Immature natural killer cell (primary cell): ENCODE measurements around the gene ANKRD55. TPM values are rescaled to one million over a fixed set of nuclear protein-coding genes. Genes with fewer than 3 reads are reported as not detected.
"Not testable (repeated sequence)": the region's sequence is repeated elsewhere in the genome, so short reads cannot be mapped to it uniquely, and the experiment has no call there.

Experiments
- DNase-seq, 3 donors: peaks; one replicate each; pipeline ENCODE4 v3.0.0; 2022; ENCODE audit warnings: mixed read lengths in 1 of 3
- H3K27ac Mint-ChIP-seq, 6 donors: one replicate each; pipeline ENCODE4 v1.8.0; 2020; ENCODE audit warnings: mixed read lengths in 6 of 6, mild to moderate bottlenecking in 5 of 6, inconsistent platforms in 4 of 6, moderate library complexity in 3 of 6
- H3K27me3 Mint-ChIP-seq, 3 donors: one replicate each; pipeline ENCODE4 v1.8.0; 2020 to 2021; ENCODE audit warnings: low read depth in 3 of 3, mild to moderate bottlenecking in 3 of 3, mixed read lengths in 3 of 3, moderate library complexity in 3 of 3, inconsistent platforms in 1 of 3
- H3K36me3 Mint-ChIP-seq, 3 donors: one replicate each; pipeline ENCODE4 v1.8.0; 2020; ENCODE audit warnings: mixed read lengths in 3 of 3, inconsistent platforms in 2 of 3, mild to moderate bottlenecking in 2 of 3
- H3K4me1 Mint-ChIP-seq, 2 donors: one replicate each; pipeline ENCODE4 v1.8.0; 2020; ENCODE audit warnings: inconsistent platforms in 2 of 2, mild to moderate bottlenecking in 2 of 2, mixed read lengths in 2 of 2, moderate library complexity in 1 of 2
- H3K4me3 Mint-ChIP-seq, 5 donors: one replicate each; pipeline ENCODE4 v1.8.0; 2020; ENCODE audit warnings: mild to moderate bottlenecking in 5 of 5, mixed read lengths in 5 of 5, inconsistent platforms in 3 of 5, moderate library complexity in 3 of 5
- H3K9me3 Mint-ChIP-seq, 6 donors: one replicate each; pipeline ENCODE4 v1.8.0; 2020; ENCODE audit warnings: mild to moderate bottlenecking in 6 of 6, mixed read lengths in 6 of 6, inconsistent platforms in 4 of 6, moderate library complexity in 3 of 6
- polyA plus RNA-seq, 3 donors: library from polyadenylated mRNA; unstranded; fragments of 300-500 nt; fragmentation: Illumina TruSeq; gene quantifications; one replicate each; pipeline ENCODE4 v1.2.3, GENCODE V29; 2021

The ANKRD55 gene
- polyA plus RNA-seq, 3 donors from 2014 or later, result 0.17 TPM; not detected in 2

GRCh38 chr5:56122360-56122985 lies 110.7 kb downstream of the ANKRD55 start:
- not testable (repeated sequence) for H3K27me3 Mint-ChIP-seq, DNase-seq, H3K4me3 Mint-ChIP-seq, H3K9me3 Mint-ChIP-seq, H3K27ac Mint-ChIP-seq, H3K36me3 Mint-ChIP-seq, H3K4me1 Mint-ChIP-seq

- no peak overlapping the region for H3K4me3 Mint-ChIP-seq
- no peaks in the 10 kb centered on the region for H3K36me3 Mint-ChIP-seq
- H3K4me1 Mint-ChIP-seq, result no peaks in the 10 kb centered on the region
- DNase-seq, result no peak
- no peaks in the 10 kb centered on the region for H3K9me3 Mint-ChIP-seq
- H3K27me3 Mint-ChIP-seq, result peaks cover 2 to 4% (median 2%) of the 10 kb centered on the region in 3 donors
- H3K27ac Mint-ChIP-seq, result no peak overlapping the region
Measured at GRCh38 chr5:56119050-56119449, 114.1 kb downstream of the ANKRD55 start.

- no peak overlapping the region for H3K4me3 Mint-ChIP-seq
- no peaks in the 10 kb centered on the region for H3K36me3 Mint-ChIP-seq
- no peaks in the 10 kb centered on the region for H3K4me1 Mint-ChIP-seq
- peaks cover 0 to 6% (median 2%) of the 10 kb centered on the region in 3 donors for H3K27me3 Mint-ChIP-seq
- no peak overlapping the region for H3K27ac Mint-ChIP-seq
- DNase-seq, result no peak
- H3K9me3 Mint-ChIP-seq, result no peaks in the 10 kb centered on the region
Measured at GRCh38 chr5:56116599-56117141, 116.5 kb downstream of the ANKRD55 start.

DNA sequence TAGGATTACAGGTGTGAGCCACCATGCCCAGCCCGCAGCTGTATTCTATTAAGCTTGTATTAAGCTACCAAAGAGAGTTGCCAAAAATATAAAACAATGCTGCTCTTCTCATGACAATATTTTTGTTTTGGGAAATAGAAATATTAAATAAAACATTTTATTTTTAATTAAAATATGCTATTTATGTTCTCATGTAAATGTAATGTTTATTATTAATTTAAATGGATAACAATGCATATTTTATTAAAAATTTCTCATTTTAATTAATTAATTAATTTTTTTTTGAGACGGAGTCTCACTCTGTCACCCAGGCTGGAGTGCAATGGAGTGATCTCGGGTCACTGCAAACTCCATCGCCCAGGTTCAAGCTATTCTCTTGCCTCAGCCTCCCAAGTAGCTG lies 117.5 kb downstream of the ANKRD55 start:
- no peaks in the 10 kb centered on the region for H3K4me1 Mint-ChIP-seq
- H3K27ac Mint-ChIP-seq, result no peak overlapping the region
- DNase-seq, result no peak
- no peaks in the 10 kb centered on the region for H3K36me3 Mint-ChIP-seq
- no peaks in the 10 kb centered on the region for H3K9me3 Mint-ChIP-seq
- H3K27me3 Mint-ChIP-seq, result peaks cover 0 to 6% (median 2%) of the 10 kb centered on the region in 3 donors
- no peak overlapping the region for H3K4me3 Mint-ChIP-seq

DNA sequence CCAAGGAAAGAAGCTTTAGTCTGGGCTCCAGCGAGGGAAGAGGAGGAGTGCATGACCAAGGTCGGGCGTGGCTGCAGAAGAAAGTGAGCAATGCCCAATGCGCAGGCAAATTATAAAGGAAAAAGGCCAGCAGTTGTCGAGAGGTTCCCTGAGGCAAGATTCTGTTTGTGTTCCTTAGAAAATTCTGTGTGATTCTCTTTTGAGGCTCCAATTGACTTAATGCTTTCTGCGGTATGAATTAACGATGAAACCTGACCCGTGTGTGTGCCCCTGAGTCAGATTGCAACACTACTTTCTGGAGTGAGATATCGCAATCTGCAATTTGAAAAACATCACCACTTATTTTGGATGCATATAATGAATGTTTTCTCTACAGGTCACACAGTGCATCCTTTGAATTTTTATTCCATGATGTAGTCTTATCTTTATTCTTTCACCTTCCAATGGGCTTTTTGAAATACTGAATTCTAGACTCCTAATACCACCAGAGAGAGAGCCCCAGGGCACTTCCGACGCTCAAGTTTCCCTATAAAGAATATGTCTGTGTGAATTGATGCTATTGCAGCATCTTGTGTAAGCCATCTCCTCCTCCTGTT lies 120.5 kb downstream of the ANKRD55 start:
- H3K4me1 Mint-ChIP-seq, result no peaks in the 10 kb centered on the region

DNA sequence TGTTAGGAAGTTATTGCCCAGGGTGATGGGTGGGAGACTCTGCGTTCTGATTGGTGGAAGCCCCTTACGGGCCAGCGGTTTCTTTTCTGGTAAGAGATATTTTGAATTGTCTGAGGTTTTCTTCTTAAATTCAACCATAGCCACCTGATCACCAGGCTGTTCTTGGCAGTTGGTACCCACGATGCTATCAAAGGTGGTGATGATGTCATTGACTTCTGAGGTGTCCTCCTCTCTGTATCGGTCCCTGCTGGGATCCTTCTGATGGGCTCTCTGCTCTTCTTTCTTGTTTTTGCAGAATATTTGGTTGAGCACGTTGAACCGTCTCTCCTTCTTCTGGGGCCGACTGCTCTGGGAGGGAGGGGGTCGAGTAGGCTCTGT lies 121.7 kb downstream of the ANKRD55 start:
- Mint-ChIP-seq H3K9me3 (no peaks in the 10 kb centered on the region), H3K27me3 (peaks cover 0 to 5% (median 0%) of the 10 kb centered on the region in 3 donors), H3K27ac (no peak overlapping the region), H3K36me3 (no peaks in the 10 kb centered on the region), H3K4me1 (no peaks in the 10 kb centered on the region), H3K4me3 (no peak overlapping the region)
- no peak for DNase-seq

More for the DNA sequence above, 120.5 kb downstream of the ANKRD55 start:
- peaks cover 0 to 2% (median under 1%) of the 10 kb centered on the region in 3 donors for H3K27me3 Mint-ChIP-seq
- H3K4me3 Mint-ChIP-seq, result no peak overlapping the region
- DNase-seq, result no peak
- H3K9me3 Mint-ChIP-seq, result no peaks in the 10 kb centered on the region
- no peak overlapping the region for H3K27ac Mint-ChIP-seq
- no peaks in the 10 kb centered on the region for H3K36me3 Mint-ChIP-seq

DNA sequence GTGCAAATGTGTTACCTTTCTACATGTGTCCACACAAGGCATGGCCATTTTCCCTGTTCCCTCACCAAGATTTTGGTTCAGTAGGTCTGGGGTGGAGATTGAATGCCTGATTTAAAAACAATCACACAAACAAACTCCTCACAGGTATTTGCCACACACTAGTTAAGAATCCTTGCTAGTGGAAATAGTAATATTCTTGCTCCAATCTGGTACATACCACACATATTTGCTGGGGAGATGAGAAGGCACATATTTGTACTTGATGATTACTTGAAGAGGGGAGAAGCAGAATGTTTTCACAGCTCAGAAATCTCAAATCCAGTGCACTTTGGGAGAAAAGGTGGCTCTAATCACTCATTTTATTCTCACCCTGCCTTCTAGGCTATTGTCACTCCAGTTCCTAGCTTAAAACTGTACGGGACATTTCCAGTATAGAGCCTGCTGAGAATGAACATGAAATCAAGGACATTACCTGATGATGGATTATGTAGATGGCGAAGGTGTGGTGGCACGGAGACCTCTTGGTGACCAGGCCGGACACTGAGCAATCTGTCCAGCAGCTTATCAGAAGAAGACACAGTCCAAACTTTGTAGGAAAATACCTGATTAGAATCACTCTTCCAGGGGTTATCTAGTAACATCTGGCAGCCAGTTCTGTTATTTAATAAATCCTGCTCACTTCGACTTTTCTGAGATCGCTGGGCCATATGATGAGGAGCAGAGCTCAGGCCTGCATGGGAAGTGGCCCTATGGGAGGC lies 122.3 kb downstream of the ANKRD55 start:
- no peak overlapping the region for H3K27ac Mint-ChIP-seq
- no peak overlapping the region for H3K4me3 Mint-ChIP-seq
- DNase-seq, result no peak
- no peaks in the 10 kb centered on the region for H3K36me3 Mint-ChIP-seq
- no peaks in the 10 kb centered on the region for H3K4me1 Mint-ChIP-seq
- H3K9me3 Mint-ChIP-seq, result no peaks in the 10 kb centered on the region
- H3K27me3 Mint-ChIP-seq, result peaks cover 0 to 5% (median 0%) of the 10 kb centered on the region in 3 donors

GRCh38 chr5:56108246-56108645 lies 124.9 kb downstream of the ANKRD55 start:
- DNase-seq, result no peak
- H3K36me3 Mint-ChIP-seq, result no peaks in the 10 kb centered on the region
- H3K9me3 Mint-ChIP-seq, result no peaks in the 10 kb centered on the region
- H3K27ac Mint-ChIP-seq, result no peak overlapping the region
- H3K4me3 Mint-ChIP-seq, result no peak overlapping the region
- H3K27me3 Mint-ChIP-seq, result peaks cover 0 to 8% (median 0%) of the 10 kb centered on the region in 3 donors
- no peaks in the 10 kb centered on the region for H3K4me1 Mint-ChIP-seq

DNA sequence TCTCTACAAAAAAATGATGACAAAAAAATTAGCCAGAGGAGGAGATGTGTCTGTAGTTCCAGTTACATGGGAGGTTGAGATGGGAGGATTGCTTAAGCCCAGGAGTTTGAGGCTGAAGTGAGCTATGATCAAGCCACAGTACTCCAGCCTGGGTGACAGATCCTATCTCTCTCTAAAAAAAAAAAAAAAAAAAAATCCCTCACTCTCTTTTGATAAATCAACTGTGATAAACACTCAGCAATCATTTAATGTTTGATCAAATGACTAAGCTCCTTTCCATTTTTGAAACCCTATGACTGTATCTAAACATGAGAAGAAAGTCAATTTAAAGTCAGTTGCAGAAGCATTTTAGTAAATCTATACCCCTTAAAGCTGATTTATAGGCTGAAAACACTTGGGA lies 126.3 kb downstream of the ANKRD55 start:
- peak overlapping the region in 1 of 6 donors; percentile 57 for H3K27ac Mint-ChIP-seq
- H3K9me3 Mint-ChIP-seq, result no peaks in the 10 kb centered on the region
- H3K4me1 Mint-ChIP-seq, result no peaks in the 10 kb centered on the region
- no peak overlapping the region for H3K4me3 Mint-ChIP-seq
- DNase-seq, result no peak
- H3K27me3 Mint-ChIP-seq, result peaks cover 0 to 6% (median 0%) of the 10 kb centered on the region in 3 donors
- H3K36me3 Mint-ChIP-seq, result no peaks in the 10 kb centered on the region

GRCh38 chr5:56105511-56106291 lies 127.4 kb downstream of the ANKRD55 start:
- no peak for DNase-seq
- Mint-ChIP-seq H3K4me1 (no peaks in the 10 kb centered on the region), H3K36me3 (no peaks in the 10 kb centered on the region), H3K27me3 (peaks cover 0 to 6% (median 0%) of the 10 kb centered on the region in 3 donors), H3K27ac (no peak overlapping the region), H3K4me3 (no peak overlapping the region), H3K9me3 (no peaks in the 10 kb centered on the region)

DNA sequence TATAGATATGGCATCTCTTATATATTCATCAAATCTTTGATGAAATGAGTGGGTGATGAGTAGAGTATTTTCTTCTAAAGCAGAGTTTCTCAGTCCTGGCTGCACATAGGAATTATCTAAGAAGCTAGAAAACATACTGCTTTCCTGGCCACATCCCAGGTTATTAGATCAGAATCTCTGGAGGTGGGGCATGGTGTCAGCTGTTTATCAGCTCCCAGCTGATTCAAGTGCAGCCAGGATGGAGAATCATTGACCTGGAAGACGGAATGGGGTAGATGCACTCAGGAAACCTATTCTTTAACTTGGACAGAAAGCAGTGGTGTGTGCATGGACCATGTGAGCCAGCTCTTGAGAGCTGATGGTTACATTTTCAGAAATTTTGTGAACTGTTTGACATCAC lies 130.2 kb downstream of the ANKRD55 start:
- H3K9me3 Mint-ChIP-seq, result no peaks in the 10 kb centered on the region
- H3K27ac Mint-ChIP-seq, result no peak overlapping the region
- no peaks in the 10 kb centered on the region for H3K4me1 Mint-ChIP-seq
- peaks cover 0 to 6% (median 1%) of the 10 kb centered on the region in 3 donors for H3K27me3 Mint-ChIP-seq
- no peak overlapping the region for H3K4me3 Mint-ChIP-seq
- H3K36me3 Mint-ChIP-seq, result no peaks in the 10 kb centered on the region
- no peak for DNase-seq

- not testable (repeated sequence) for H3K27ac Mint-ChIP-seq, H3K36me3 Mint-ChIP-seq, DNase-seq, H3K4me1 Mint-ChIP-seq, H3K27me3 Mint-ChIP-seq, H3K9me3 Mint-ChIP-seq, H3K4me3 Mint-ChIP-seq
Measured at GRCh38 chr5:56102207-56102606, 130.9 kb downstream of the ANKRD55 start.

- DNase-seq, result no peak
- no peak overlapping the region for H3K4me3 Mint-ChIP-seq
- H3K4me1 Mint-ChIP-seq, result no peaks in the 10 kb centered on the region
- peaks cover 0 to 7% (median 1%) of the 10 kb centered on the region in 3 donors for H3K27me3 Mint-ChIP-seq
- no peaks in the 10 kb centered on the region for H3K36me3 Mint-ChIP-seq
- no peak overlapping the region for H3K27ac Mint-ChIP-seq
- H3K9me3 Mint-ChIP-seq, result no peaks in the 10 kb centered on the region
Measured at GRCh38 chr5:56101180-56101579, 131.9 kb downstream of the ANKRD55 start.
